Kidney glomerular epithelial cell (primary cell): Measurements from ENCODE around the gene SLC35F1.

Experiments
- DNase-seq: peaks from one replicate; lab custom pipeline; 2025; lab: John Stamatoyannopoulos, UW

Gene SLC35F1

DNA sequence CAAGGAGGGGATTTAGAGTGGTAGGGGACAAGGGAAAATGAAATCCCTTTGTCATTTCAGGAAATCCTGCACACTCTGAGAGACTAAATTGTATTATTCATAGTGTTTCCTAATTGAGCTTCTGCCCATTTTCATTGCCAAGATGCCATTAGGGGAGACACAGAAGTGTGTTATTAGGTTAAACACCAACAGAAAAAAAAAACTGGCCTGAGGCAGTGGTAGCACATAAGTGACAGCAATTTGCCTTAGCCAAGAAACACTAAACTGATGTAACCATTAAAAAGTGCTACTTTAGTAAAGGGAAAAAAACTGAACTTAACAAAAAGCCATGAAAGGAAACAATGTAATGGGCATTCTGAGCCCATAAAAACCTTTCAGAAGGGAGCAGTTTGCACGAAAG, 370.6 kb downstream of the SLC35F1 start:
- no peak for DNase-seq

DNA sequence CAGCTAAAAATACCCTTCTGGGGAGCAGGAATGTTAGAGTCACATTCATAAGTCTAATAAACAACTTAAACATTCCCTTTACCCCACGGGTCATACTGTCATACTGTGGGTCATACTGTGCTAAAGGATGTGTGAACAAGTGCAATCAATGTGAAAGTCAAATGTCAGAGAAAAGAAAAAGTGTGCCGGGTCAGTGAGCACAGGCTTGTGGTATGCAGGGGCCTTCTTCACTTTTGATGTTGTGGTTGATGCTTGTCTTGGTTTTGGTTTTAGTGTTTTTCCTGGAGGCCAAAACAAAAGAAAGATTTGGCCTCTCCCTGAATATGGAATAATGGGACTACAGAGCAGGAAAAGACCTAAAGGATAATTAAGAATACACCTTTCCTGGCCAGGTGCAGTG, 373.1 kb downstream of the SLC35F1 start:
- peak; percentile 29 for DNase-seq

DNA sequence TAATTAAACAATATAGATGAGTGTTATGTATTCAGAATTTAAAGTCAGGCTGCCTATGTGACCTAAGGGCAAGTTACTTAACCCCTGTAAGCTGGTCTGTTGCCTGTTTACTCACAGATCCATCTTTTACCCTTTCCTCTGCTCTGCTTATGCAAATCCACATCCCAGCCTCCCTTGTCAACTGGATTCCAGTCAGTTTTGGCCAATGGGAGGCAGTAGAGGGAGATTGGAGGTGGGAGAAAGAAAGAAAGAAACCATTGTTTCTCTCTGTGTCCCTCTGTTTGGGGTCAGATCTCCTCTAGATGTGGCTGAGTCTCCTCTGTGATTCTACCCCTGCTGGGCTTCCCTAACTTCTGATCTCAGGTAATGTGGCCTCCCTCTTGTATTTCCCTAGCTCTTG, 374.2 kb downstream of the SLC35F1 start:
- DNase-seq, result no peak

DNA sequence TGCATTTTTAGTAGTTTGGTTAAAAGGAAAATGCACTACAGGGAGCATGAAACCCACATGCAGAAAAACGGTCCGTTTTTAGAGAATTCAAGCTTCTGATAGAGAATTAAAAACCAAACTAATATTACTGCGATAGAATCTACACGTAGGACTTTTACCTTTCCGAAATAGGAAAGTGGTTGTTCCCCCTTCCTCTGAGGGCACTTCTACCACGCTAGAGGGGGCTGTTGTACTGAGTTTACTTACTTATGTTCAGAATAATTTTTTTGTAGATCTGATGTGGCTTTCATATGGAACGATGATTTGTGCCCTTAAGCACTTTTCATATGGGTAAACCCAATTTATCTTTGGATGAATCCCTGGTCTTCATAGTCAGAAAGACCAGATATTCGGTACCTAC, 376.7 kb downstream of the SLC35F1 start:
- DNase-seq, result peak; percentile 32

DNA sequence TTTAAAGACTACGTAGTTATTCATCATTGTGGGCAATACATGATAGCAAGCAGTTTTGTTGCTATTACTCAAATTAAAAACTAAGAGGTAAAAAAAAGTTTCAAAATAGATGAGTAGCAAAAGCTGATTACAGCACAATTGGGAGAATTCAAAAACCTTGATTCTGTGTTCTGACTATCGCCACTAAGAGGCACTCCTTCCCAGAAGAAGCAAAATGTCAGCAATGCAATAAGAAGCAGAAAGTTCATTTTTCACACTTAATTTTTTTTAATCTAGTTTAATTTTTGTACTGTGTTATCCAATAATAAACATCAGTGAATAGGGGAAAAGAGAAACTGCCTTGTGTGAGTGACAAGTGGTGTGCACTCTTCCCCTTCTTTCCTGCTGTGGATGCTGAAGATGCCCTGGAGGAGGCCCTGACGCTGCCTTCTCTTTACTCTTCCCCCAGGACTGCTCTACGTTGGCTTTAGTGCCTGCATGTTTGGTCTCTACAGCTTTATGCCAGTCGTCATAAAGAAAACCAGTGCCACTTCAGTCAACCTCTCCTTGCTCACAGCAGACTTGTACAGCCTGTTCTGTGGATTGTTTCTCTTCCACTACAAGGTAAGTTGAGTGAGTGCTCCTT, 377.8 kb downstream of the SLC35F1 start:
- DNase-seq, result no peak

DNA sequence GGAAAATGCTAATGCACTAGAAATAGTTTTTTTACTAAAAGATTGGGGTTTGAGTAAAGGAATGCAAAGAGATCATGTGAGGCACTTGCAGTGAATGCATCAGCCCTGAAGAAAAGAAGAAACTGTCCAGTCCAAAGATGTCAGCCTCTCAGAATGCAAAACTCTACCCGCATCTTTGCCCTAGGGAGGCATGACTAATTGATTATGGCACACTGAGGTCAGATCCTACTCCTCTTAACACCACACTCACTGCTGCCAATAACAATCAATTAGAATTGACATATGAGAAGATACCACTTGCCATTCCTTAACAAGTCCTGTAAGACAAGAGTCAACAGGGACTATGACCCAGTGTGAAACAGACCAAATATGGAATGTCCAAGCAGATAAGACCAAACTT, 378.7 kb downstream of the SLC35F1 start:
- no peak for DNase-seq

DNA sequence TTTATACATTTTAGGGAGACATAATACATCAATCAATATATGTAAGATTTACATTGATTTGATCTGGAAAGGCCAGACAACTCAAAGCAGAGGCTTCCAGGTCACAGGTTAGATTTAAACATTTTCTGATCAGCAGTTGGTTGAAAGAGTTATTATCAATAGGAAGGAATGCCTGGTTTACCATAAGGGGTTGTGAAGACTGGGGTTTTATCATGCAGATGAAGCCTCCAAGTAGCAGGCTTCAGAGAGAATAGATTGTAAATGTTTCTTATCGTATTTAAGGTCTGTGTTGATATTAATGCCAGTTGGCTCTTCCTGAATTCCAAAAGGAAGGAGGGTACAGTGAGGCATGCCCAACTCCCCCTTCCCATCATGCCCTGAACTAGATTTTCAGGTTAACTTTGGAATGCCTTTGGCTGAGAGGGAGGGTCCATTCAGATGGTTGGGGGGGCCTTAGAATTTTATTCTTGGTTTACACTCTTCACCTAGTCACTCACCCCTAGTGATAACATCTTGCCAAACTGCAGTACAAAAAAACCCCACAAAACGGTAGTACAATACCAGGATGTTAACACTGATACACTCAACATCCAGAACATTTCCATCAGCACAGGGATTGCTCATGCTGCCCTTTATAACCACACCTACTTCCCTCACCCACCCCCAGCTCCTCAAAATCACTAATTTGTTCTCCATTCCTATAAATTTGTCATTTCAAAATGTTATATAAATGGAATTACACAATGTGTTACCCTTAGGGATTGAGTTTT, 381.5 kb downstream of the SLC35F1 start:
- DNase-seq, result no peak

DNA sequence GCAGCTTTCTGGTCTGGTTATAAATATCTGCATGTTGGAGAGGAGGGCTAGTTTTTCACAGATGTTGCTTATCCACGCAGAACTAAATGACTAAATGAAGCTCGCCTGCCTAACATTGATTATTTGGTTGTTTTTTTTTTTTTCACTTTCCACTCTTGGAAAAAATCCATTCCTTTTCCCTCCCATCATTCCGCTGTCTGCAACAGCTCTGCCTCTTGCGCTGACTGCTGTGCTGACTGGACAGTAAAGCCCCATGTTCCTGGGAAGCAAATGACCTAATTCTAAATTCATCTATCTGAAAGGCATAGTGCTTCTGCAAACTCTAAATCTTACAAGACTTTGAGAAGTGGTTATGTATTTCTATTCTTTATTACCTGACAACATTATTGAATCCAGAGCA, 385.5 kb downstream of the SLC35F1 start:
- DNase-seq, result no peak

DNA sequence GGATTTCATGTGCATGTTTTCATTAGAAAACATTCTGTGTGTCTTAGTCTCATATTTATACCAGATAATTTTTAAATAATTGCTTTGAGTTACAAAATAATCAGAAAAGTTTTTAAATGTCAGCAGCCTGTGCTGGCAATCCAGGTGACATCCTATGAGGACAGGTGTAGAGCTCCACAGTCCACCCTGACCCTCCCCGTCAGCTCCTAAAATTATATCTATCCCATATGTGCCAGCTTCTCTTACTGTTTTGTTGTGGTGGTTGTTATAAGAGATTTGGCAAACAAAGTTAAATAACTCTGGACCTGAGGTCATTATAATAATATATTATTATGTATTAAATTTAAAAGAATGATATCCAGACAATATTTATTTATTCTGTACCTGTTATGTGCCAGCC, 387.8 kb downstream of the SLC35F1 start:
- DNase-seq, result no peak

DNA sequence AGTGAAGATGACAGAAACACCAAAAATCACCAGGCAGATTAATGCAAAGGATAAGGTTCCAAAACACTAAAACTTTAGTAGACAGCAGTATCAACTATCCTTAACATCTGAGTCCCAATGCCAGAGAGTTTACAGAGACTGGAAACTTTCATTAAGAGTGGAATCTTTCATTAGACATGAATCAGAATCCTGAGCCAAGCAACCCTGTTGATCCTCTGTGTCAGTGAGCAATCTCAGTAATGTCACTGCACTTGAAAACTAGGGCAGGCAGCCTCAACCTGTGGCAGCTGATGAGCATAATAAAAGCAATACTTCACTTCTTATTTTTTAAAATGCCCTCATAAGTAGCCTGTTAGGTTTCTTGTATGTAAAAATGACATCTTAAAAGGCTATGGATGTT, 388.3 kb downstream of the SLC35F1 start:
- no peak for DNase-seq

DNA sequence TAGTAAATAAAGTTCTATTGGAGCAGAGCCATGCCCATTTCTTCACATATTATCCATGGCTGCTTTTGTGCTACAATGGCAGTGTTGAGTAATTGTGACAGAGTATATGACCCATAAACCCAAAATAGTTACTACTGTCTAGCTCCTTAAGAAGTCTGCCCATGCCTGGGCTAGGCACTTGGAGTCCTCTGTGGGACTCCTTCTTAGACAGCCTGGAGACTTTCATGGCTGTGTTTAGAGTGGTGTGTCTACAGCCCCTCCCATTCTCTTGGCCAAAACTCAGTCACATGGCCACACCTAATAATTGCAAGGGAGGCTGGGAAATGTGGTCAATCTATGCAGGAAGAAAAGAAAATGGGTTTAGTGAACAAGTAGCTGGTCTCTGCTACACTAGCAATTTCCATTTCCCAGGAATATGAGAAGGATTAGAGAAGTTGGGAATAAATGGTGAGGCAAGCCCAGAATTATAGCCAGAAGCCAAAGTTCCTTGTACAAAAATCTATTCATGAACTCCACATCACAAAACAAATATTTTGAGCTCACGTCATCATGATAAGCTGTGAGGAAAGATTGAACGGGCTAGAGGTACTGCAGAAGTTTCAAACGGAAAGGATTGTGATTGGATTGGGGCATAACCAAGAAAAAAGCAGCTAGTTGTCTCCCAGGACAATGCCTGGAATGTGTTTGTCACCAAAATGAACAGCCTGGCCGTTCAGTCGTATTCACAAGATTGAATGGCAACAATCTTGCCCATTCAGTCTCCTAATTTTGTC, 389.3 kb downstream of the SLC35F1 start:
- no peak for DNase-seq

DNA sequence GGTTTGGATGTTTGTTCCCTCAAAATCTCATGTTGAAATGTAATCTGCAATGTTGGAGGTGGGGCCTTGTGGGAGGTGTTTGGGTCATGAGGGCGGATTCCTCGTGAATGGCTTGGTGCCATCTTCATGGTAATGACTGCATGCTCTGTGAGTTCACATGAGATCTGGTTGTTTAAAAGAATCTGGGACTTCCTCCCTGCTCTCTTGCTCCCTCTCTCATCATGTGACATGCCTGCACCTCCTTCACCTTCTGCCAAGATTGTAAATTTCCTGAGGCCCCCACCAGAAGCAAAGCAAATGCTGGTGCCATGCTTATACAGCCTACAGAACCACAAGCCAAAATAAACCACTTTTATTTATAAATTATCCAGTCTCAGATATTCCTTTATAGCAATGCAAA, 390.8 kb downstream of the SLC35F1 start:
- DNase-seq, result no peak

DNA sequence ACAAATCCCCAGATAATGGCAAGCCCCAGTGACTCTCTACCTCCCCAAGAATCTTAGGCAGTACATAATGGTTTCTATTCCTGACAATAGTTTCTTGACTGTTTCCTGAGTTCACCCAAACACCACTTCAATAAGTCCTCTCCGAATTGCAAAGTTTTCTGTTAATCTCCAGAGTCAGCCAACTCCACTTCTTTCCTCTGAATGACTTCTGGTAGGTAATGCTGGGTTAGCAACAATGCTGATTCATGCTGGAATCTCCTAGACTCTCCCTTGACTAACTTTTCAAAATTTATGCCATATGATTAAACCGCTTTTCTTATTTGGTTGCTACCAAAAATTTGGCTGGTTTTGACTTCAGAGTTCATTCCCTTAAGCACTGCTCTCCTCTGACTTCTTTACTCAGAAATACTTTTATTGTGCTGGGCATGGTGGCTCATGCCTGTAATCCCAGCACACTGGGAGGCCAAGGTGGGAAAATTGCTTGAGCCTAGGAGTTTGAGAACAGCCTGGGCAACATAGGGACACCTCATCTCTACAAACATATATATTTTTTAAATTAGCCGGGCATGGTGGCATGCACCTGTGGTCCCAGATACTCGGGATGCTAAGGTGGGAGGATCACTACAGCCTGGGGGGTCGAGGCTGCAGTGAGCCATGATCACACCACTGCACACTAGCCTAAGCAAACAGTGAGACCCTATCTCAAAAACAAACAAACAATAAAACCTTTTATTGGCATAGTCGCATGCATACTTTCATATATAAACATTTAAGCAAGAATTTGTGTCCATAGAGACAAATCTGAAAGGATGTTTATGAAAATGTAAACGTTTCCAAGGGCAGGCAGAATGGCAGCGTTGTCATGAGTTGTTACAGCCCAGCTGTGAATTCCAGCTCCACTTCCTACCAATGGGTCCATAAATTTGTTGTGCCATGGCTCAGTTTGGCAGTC, 391.7 kb downstream of the SLC35F1 start:
- DNase-seq, result no peak

DNA sequence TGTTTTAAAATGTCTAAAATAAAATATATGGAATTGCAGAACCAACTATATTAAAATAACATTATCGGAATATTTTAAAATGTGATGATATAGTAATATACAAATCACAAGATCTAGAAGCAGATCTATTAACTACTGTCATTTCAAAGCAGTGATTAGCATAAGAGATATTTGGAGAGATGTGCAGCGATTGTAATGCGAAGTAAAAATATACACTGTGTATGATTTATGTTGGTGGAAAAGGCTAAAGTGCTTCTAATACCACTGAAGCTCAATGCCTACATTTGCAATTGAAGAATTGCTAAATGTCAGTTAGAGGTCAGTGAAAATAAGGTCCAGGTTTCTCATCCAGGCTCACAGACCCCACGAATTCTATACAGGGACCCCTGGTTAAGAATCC, 392.4 kb downstream of the SLC35F1 start:
- no peak for DNase-seq

DNA sequence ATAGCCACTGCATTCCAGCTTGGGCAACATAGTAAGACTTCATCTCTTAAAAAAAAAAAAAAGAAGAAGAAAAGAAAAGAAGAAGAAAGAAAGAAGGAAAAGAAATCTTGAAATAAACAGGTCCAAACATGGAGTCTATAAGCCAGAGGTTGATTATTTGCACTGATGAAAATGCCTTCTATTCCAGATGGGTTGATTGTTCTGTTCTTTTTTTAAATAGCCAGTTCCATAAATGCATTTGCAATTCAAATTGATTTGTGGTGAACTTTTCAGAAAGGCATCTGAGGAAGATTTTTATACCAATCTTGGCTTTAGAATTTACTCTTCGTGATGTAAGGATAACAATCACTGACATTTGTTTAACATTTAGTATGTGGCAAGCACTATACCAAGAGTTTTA, 397.3 kb downstream of the SLC35F1 start:
- no peak for DNase-seq

DNA sequence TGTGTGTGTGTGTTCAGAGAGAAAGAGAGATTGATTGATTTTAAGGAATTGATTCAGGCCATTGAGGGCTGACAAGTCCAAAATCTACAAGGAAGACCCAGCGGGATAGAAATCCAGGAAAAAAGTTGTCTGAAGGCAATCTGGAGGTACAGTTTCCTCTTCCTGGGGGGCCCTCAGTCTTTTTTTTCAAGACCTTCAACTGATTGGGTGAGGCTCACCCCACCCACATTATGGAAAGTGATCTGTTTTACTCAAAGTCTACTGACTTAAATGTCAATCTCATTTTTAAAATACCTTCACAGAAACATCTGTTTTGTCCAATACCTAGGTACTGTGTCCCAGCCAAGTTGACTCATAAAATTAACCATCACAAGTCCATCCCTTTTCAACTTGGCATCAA, 398.0 kb downstream of the SLC35F1 start:
- no peak for DNase-seq

DNA sequence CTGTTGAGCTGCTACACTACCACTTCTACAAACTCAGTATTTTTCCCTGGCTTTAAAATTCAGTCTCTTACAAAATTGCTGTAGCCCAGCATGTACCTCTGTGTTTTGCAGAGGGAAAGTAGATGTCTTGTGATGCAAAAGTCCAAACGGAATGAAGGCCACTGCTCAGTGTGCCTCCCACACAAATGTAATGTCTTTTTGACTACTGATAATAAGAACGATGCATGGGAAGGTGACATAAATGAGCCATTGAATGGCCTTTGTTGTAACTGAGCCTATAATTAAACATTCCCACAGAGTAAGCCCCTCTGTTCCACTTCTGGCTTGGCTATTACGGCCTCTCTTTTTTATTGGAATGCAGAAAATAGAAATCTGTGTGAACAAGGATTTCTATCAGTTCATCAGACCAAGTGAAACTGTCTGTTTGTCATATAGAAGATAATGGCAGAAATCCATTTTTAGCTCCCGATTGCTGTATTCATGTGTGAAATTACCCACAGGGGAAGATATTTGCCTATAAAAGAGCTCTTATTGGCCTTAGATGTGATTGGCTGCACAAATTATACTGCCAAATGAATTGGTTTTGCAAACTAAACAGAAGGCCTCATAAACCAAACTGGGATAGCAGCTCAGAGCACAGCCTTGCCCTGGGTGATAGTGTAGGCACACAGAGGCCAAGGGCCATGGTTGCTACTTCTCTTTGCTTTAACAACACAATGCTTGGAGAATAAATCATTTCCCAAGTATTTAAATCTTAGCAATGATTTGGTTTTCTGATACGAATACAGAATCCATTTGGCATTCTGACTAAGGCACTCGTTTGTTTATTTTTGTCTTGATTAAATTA, 399.6 kb downstream of the SLC35F1 start:
- no peak for DNase-seq

DNA sequence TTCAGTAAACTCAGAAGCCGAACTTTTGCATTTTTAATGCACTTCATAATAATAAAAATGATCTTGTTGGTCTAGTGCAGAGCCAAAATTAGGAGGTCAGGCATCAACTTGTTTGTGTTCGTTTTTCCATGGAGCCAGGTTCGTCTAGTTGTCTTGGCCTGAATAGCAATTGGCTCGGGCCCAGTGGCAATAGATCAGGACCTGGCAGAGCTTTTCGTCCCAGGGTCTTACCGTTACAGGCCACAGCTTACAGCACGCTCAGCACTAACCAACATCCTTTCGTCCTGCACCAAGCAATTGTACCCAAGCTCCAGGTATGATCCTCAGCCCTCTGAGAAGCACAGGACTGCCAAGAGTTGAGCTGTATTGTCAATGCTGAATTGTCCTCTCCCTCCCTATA, 400.5 kb downstream of the SLC35F1 start:
- no peak for DNase-seq

DNA sequence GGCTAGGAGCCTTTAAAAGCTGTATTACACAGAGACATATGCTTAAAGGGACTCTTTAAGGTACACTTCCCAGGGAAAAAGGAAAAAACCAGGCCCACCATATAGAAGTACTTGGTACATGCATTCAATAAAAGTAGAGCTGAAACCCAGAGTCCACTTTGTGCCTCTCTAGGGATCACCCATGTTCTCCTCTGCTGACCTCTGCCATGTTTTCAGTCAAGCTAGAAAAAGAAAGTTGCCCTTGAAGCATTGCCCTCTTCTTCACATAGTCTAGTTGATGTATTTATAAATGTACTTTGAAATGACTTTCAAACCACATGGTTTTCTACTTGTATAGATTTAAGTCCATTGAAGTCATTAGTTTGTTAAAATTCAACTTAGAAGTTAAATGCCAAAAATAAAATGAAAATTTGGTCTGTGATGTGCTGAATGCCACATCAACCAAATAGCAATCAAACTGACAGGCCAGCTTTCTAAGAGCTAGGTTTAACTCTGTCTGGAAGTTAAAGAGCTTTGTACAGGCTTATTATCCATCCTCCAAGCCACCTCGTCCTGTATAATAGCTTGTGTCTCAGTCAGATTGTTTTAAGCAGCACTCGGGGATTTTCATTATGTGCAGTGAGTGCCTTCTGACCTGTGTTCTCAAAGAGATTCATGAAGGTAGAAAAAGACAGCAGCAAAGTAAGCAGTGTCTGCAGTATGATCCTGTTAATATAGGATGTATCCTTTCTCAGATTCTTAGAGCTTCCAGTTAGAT, 402.5 kb downstream of the SLC35F1 start:
- DNase-seq, result no peak

DNA sequence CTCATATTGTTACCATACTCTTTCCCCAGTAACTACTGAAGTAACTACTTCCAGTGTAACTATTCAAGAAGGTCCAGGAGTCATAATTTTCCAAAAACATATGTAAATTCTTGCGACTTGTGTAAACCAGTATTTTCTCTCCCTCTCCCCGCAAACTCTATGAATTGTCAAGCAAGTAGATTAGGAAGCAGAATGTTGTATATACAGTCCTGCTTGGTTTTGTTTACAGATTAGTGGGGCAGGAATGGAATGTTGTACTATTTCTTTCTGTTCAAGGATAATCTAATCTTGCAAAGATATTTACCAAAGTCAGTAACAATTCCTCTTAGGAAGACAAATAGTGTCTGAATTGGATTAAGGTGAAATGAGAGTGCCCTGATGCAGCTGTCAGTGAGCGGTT, 406.1 kb downstream of the SLC35F1 start:
- DNase-seq, result no peak
